HL-60 (cell line): ENCODE data around the gene SOD1.
"Not testable (repeated sequence)": the region's sequence is repeated elsewhere in the genome, so short reads cannot be mapped to it uniquely, and the experiment has no call there.

ENCODE experiments used
- DNase-seq, 2 experiments: peaks; one replicate each; pipeline ENCODE4 v3.0.0-alpha.2; 2010 to 2020; ENCODE audit warnings: low read depth in 1 of 2, low spot score in 1 of 2
- H3K27ac ChIP-seq: fragments of 250-450 bp; sonication (Bioruptor Pico); replicated peaks from 2 replicates; pipeline ENCODE4 v1.5.1; 2020; ENCODE audit warnings: mild to moderate bottlenecking, moderate library complexity
- H3K27me3 ChIP-seq: fragments of 250-450 bp; sonication (Bioruptor Pico); 2 replicates; pipeline ENCODE4 v1.5.1; 2021; ENCODE audit warnings: mild to moderate bottlenecking, moderate library complexity; ENCODE audit not compliant: insufficient read depth, poor library complexity, severe bottlenecking
- H3K4me3 ChIP-seq: replicated peaks from 2 replicates; pipeline ENCODE4 v1.5.1; 2011; ENCODE audit warnings: mild to moderate bottlenecking, control low read depth, low read length; ENCODE audit not compliant: insufficient read depth
- GABPA ChIP-seq: IDR thresholded peaks from 2 replicates; pipeline ENCODE4 v1.6.1; 2012; ENCODE audit warnings: low read depth
- POLR2AphosphoS5 ChIP-seq: IDR thresholded peaks from 2 replicates; pipeline ENCODE4 v1.6.1; 2012; ENCODE audit warnings: low read depth
- REST ChIP-seq: IDR thresholded peaks from 2 replicates; pipeline ENCODE4 v1.6.1; 2012; ENCODE audit warnings: low read depth; ENCODE audit not compliant: insufficient replicate concordance
- SPI1 ChIP-seq: IDR thresholded peaks from 2 replicates; pipeline ENCODE4 v1.6.1; 2012; ENCODE audit warnings: low read depth, mild to moderate bottlenecking, borderline replicate concordance
- TF ChIP-seq, protein P1 (sequence below): IDR thresholded peaks from one replicate; pipeline ENCODE4 v1.5.1; 2011; ENCODE audit warnings: low read length, control low read depth, inconsistent platforms; ENCODE audit not compliant: insufficient read depth

The SOD1 gene

DNA sequence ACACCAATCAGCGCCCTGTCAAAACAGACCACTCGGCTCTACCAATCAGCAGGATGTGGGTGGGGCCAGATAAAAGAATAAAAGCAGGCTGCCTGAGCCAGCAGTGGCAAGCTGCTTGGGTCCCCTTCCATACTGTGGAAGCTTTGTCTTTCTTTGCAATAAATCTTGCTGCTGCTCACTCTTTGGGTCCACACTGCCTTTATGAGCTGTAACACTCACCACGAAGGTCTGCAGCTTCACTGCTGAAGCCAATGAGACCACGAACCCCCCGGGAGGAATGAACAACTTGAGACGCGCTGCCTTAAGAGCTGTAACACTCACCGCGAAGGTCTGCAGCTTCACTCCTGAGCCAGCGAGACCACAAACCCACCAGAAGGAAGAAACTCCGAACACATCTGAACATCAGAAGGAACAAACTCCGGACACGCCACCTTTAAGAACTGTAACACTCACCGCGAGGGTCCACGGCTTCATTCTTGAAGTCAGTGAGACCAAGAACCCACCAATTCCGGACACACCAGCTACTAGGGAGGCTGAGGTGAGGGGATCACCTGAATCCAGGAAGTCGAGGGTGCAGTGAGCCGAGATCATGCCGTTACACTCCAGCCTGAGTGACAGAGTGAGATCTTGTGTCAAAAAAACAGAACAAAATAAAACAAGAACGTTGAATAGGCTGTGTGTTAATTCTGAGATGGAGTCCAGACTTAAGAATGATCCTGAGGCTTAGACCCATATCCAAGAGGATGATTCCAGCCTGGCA, 4.5 kb upstream of the SOD1 start:
- H3K4me3 ChIP-seq, H3K27ac ChIP-seq, DNase-seq, H3K27me3 ChIP-seq: not testable (repeated sequence)

DNA sequence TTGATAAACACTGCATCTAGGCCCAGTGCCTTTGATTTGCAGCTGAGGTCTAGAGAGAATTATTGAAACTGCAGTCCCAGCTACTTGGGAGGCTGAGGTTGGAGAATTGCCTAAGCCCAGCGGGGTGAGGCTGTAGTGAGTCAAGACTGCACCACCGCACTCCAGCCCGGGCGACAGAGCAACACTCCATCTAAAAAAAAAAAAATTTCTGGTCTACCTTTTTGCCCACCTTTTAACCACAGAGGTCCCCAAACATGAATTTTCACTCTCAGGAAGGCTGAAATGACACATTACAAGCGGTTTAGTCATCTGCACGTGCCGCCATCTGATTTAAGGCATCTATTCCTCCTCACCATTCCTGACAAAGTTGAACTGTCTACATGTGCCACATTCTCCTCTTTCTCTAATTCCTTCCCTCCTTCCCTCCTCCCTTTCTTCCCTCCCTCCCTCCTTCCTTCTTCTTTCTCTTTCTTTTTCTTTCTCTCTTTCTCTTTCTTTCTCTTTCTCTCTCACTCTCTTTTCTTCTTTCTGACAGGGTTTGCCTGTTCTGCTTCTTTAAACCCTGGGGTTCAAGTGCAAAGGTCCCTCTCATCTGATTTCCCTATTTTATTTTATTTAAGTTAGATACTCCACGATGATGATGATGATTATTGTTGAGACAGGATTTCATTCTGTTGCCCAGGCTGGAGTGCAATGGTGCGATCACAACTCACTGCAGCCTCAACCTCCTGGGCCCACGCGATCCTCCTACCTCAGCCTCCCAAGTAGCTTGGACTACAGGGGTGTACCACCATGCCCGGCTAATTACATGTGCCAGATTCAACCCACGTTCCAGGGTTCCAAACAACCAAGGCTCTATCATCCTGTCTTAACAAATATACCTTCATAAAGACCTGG, 3.0 kb upstream of the SOD1 start:
- no peak for DNase-seq
- no peak overlapping the region for H3K4me3 ChIP-seq
- TF ChIP-seq REST (no peak), POLR2AphosphoS5 (no peak), GABPA (no peak), SPI1 (no peak)
- TF ChIP-seq, protein P1, sequence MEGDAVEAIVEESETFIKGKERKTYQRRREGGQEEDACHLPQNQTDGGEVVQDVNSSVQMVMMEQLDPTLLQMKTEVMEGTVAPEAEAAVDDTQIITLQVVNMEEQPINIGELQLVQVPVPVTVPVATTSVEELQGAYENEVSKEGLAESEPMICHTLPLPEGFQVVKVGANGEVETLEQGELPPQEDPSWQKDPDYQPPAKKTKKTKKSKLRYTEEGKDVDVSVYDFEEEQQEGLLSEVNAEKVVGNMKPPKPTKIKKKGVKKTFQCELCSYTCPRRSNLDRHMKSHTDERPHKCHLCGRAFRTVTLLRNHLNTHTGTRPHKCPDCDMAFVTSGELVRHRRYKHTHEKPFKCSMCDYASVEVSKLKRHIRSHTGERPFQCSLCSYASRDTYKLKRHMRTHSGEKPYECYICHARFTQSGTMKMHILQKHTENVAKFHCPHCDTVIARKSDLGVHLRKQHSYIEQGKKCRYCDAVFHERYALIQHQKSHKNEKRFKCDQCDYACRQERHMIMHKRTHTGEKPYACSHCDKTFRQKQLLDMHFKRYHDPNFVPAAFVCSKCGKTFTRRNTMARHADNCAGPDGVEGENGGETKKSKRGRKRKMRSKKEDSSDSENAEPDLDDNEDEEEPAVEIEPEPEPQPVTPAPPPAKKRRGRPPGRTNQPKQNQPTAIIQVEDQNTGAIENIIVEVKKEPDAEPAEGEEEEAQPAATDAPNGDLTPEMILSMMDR = no peak
- H3K27me3 ChIP-seq = no peaks in the 10 kb centered on the region
- H3K27ac ChIP-seq = no peak overlapping the region

DNA sequence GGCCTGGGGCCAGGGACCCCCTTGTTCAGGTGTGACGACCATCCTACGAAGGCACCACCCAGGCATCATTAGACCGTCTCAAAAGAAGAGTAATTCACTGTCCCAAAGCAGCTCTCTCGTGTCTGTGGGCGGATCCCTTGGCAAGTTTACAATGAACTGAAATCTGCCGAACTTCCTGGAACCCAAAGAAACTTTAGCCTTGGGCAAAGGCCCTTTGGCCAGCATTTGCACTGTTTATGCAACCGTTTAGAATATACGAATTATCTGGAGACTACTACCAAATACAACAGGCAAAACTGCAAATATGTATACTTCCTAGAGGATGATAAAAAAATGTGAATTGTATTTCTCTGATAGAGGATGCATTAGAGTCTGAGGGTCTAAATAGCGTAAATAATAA, 1.4 kb upstream of the SOD1 start:
- no peak for DNase-seq
- H3K4me3 ChIP-seq = no peak overlapping the region
- no peaks in the 10 kb centered on the region for H3K27me3 ChIP-seq
- no peak for TF ChIP-seq SPI1
- TF ChIP-seq, protein P1 = no peak
- no peak for TF ChIP-seq REST
- no peak for TF ChIP-seq GABPA
- TF ChIP-seq POLR2AphosphoS5 = no peak
- H3K27ac ChIP-seq = no peak overlapping the region

DNA sequence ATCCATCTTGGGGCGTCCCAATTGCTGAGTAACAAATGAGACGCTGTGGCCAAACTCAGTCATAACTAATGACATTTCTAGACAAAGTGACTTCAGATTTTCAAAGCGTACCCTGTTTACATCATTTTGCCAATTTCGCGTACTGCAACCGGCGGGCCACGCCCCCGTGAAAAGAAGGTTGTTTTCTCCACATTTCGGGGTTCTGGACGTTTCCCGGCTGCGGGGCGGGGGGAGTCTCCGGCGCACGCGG, 282 bp upstream of the SOD1 start:
- TF ChIP-seq SPI1 = no peak
- TF ChIP-seq REST = no peak
- TF ChIP-seq, protein P1 = no peak
- TF ChIP-seq POLR2AphosphoS5 = no peak
- no peak for TF ChIP-seq GABPA
- Histone ChIP-seq H3K4me3 (peak overlapping the region; percentile 85), H3K27me3 (no peaks in the 10 kb centered on the region), H3K27ac (peak overlapping the region; percentile 78)
- DNase-seq = no peak
